Measurements from ENCODE around the gene LZTFL1.

The LZTFL1 gene

GRCh38 chr3:45785605-45786150 lies 56.2 kb downstream of the LZTFL1 start:
- no peak for DNase-seq (ENCODE audit: low spot score)
- in situ Hi-C loops (cut with MboI; ENCODE audit: low pct_unique_long_range_greater_than_20kb, low sequenced_read_pairs, unreplicated experiment): no loop called here
- no peak for TF ChIP-seq CTCF (IDR thresholded peaks at IDR 0.05; ENCODE audit: extremely low read depth, insufficient read depth, missing control alignments)

GRCh38 chr3:45783667-45784066 lies 58.3 kb downstream of the LZTFL1 start:
- in situ Hi-C loops (cut with MboI; ENCODE audit: low pct_unique_long_range_greater_than_20kb, low sequenced_read_pairs, unreplicated experiment): no loop called here
- DNase-seq (ENCODE audit: low spot score): no peak
- TF ChIP-seq CTCF (IDR thresholded peaks at IDR 0.05; ENCODE audit: extremely low read depth, insufficient read depth, missing control alignments): no peak

- TF ChIP-seq CTCF (IDR thresholded peaks at IDR 0.05; ENCODE audit: extremely low read depth, insufficient read depth, missing control alignments): no peak
- in situ Hi-C loops (cut with MboI; ENCODE audit: low pct_unique_long_range_greater_than_20kb, low sequenced_read_pairs, unreplicated experiment): no loop called here
- DNase-seq (ENCODE audit: low spot score): no peak
These were observed 59.5 kb downstream of the LZTFL1 start for GRCh38 chr3:45782381-45782780.

- TF ChIP-seq CTCF (IDR thresholded peaks at IDR 0.05; ENCODE audit: extremely low read depth, insufficient read depth, missing control alignments): no peak
- in situ Hi-C loops (cut with MboI; ENCODE audit: low pct_unique_long_range_greater_than_20kb, low sequenced_read_pairs, unreplicated experiment): no loop called here
- DNase-seq (ENCODE audit: low spot score): no peak
These were observed 60.1 kb downstream of the LZTFL1 start for GRCh38 chr3:45781841-45782240.

- no peak for TF ChIP-seq CTCF (IDR thresholded peaks at IDR 0.05; ENCODE audit: extremely low read depth, insufficient read depth, missing control alignments)
- no peak for DNase-seq (ENCODE audit: low spot score)
- in situ Hi-C loops (cut with MboI; ENCODE audit: low pct_unique_long_range_greater_than_20kb, low sequenced_read_pairs, unreplicated experiment): no loop called here
These were observed 60.6 kb downstream of the LZTFL1 start for GRCh38 chr3:45781271-45781670.

GRCh38 chr3:45779746-45780735 lies 61.9 kb downstream of the LZTFL1 start:
- in situ Hi-C loops (cut with MboI; ENCODE audit: low pct_unique_long_range_greater_than_20kb, low sequenced_read_pairs, unreplicated experiment): no loop called here
- TF ChIP-seq CTCF (IDR thresholded peaks at IDR 0.05; ENCODE audit: extremely low read depth, insufficient read depth, missing control alignments): no peak
- no peak for DNase-seq (ENCODE audit: low spot score)

Data from GM13977 (cell line).